Measurements from ENCODE around the gene TBCD. TPM values are rescaled to one million over a fixed set of nuclear protein-coding genes. Genes with fewer than 3 reads are reported as not detected.
A peak's percentile ranks its signal among the peaks of the same experiment; 100 is the strongest.

TBCD gene
- total RNA-seq, 2 donors from 2014 or later: 64.0 to 123 TPM

DNA sequence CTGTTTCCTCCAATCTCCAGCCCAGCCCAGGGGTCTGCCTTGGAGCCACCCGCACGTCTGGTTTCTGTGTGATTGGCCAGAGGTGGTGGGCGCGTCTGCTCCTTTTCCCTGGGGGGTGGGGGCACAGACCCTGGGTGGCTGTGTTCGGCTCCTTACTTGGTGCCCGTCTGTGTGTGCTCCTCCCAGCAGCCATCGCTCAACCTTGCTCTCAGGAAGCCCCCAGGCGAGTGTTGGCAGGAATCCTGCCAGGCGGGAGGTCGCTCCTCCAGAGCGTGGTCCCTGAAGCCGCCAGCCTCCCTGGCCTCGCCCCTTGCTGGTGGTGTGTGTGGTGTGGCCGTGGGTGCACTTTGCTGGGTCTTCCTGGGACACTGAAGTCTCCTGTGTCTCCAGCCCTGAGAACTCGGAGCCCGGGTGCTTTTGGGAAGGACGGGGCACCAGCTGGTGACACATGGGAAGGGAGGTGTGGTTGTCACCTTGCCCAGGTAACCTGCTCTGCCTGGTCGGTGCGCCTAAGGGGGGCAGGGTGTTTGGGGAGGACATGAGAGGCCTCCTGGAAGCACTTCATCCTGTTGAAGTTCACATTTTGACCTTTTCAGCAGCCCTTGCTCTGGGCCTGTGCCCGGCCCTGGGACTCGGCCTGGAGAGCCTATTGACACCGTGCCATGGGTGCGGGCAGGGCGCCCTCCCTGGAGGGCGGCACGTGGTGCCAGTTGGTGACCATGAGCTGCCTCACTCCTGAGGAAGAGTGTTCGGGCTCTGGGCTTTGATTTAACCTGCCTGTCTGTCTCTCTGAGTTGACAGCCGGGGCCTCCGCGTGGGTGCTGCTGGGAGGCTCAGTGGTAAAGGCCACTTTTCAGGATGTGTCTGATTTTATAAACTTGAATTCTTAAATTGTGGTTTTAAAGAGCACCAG is 137.0 kb downstream of the TBCD start:
- TF ChIP-seq POLR2AphosphoS5 (IDR thresholded peaks at IDR 0.05) (peak; percentile 58), POLR2A (IDR thresholded peaks at IDR 0.05) (no peak)
- H3K4me3 ChIP-seq: no peak overlapping the region
- WGBS: 47% methylated on average over 29 of the region's 30 CpGs
- intact Hi-C loops (cut with DNase I): no loop called here
- peak overlapping the region; percentile 90 for H3K27ac ChIP-seq
- no peaks in the 10 kb centered on the region for H3K27me3 ChIP-seq (replicated peaks; ENCODE audit: insufficient read depth)
- no peaks in the 10 kb centered on the region for H3K9me3 ChIP-seq
- H3K4me1 ChIP-seq (replicated peaks): peaks cover 27% of the 10 kb centered on the region
- no peaks in the 10 kb centered on the region for H3K36me3 ChIP-seq
- peak; percentile 80 for DNase-seq (ENCODE audit: low spot score)

DNA sequence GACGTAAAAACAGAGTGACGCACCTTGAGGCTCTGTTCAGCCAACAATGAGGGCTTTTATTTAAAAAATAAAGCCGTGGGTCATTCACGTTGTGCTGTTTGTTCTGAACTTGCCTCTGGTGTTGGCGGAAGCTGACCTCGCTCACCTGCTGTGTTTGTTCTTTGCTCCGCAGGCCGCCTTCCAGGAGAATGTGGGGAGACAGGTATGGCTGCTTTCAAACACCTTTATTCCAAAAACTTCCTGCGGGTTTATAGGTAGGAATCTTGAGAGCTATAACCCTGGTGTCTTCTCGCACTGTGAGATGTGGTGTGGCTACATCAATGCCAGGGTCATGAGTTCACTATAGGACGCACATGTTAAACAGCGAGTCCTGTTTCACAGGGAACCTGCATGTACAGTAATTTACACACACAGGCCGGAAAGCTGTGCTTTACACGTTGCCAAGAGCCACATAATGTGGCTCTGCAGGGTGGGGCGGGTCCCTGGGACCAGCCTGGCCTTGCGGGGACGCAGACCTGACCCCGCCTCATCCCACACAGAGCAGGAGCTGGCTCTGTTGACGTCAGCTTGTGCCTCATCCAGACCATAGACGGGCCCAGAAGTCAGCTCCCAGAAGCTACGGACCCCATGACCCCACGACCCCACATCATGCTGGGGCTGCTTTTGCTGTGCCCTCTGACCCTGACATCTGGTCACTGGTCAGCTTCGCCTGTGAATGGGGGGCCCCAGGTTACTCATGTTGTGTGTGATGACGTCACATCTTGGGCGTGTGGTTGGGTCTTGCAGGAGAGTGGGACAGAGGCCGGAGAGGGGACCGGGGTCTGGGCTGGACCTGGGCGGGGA is 137.9 kb downstream of the TBCD start:
- Histone ChIP-seq H3K4me3 (no peak overlapping the region), H3K9me3 (no peaks in the 10 kb centered on the region), H3K4me1 (replicated peaks) (peaks cover 27% of the 10 kb centered on the region), H3K27me3 (replicated peaks; ENCODE audit: insufficient read depth) (no peaks in the 10 kb centered on the region), H3K36me3 (no peaks in the 10 kb centered on the region), H3K27ac (peak overlapping the region; percentile 90)
- DNase-seq (ENCODE audit: low spot score): peak; percentile 93
- 62% methylated on average over 28 of the region's 28 CpGs for WGBS
- intact Hi-C loops (cut with DNase I): no loop called here
- peak; percentile 90 for TF ChIP-seq POLR2AphosphoS5 (IDR thresholded peaks at IDR 0.05)
- TF ChIP-seq POLR2A (IDR thresholded peaks at IDR 0.05): no peak

DNA sequence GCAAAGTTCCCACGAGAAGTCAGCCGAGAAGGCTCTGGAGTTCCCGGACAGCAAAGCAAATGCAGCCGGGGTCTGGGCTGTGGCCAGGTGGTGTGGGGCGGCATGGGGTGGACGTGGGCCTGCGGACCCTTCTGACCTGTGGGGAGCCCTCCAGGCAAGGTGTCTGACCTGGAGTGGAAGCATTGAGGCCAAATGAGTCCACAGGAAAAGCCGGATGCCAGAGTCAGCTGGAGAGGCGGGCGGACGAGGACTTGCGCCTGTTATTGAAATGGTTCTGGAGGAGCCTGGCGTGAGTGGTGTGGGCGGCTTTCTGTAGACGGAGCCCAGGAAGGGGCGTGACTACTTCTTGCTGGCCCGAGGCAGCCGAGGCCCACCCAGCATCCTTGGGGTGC is 138.5 kb downstream of the TBCD start:
- intact Hi-C loops (cut with DNase I): no loop called here
- no peak overlapping the region for H3K4me3 ChIP-seq
- WGBS: 82% methylated on average over 18 of the region's 18 CpGs
- no peaks in the 10 kb centered on the region for H3K36me3 ChIP-seq
- H3K4me1 ChIP-seq (replicated peaks): peaks cover 27% of the 10 kb centered on the region
- peak overlapping the region; percentile 90 for H3K27ac ChIP-seq
- TF ChIP-seq POLR2A (IDR thresholded peaks at IDR 0.05) (no peak), POLR2AphosphoS5 (IDR thresholded peaks at IDR 0.05) (no peak)
- TF ChIP-seq, protein P1, sequence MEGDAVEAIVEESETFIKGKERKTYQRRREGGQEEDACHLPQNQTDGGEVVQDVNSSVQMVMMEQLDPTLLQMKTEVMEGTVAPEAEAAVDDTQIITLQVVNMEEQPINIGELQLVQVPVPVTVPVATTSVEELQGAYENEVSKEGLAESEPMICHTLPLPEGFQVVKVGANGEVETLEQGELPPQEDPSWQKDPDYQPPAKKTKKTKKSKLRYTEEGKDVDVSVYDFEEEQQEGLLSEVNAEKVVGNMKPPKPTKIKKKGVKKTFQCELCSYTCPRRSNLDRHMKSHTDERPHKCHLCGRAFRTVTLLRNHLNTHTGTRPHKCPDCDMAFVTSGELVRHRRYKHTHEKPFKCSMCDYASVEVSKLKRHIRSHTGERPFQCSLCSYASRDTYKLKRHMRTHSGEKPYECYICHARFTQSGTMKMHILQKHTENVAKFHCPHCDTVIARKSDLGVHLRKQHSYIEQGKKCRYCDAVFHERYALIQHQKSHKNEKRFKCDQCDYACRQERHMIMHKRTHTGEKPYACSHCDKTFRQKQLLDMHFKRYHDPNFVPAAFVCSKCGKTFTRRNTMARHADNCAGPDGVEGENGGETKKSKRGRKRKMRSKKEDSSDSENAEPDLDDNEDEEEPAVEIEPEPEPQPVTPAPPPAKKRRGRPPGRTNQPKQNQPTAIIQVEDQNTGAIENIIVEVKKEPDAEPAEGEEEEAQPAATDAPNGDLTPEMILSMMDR (IDR thresholded peaks at IDR 0.05): no peak
- DNase-seq (ENCODE audit: low spot score): no peak
- H3K9me3 ChIP-seq: no peaks in the 10 kb centered on the region
- H3K27me3 ChIP-seq (replicated peaks; ENCODE audit: insufficient read depth): no peaks in the 10 kb centered on the region

DNA sequence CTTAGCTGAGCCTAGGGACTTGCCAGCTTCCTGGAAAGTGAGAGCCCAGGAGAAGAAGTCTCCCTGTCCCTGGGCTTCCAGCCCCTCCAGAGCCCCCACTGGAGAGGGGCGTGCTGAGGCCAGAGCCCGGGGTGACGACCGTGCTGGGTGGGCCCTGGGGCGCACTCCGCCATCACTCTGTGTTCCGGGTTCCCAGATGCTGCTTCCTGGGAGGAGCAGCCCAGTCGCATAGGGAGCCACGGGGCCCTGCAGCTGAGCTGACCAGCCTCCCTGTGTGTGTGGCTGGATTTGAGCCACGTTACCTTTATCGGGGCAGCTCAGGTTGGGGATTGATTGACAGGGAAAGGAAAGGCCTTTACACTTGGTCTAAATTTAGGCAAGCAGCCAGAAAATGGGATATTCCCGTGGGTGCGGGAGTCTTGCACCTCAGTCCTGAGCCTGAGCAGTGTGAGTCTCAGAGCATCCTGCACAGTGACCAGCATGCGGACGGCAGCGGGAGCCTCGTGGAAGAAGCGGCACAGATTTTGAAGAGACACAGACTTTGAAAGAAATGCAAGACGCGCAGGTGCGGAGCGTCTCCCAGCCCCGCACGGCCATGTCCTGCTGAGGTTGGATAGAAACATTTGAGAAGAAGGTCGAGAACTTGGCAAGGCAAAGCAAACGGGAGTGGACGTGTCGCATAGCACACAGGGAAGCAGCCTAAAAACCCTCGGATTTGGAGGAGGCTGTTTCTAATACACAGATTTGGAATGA is 139.2 kb downstream of the TBCD start:
- 85% methylated on average over 29 of the region's 29 CpGs for WGBS
- no peak for DNase-seq (ENCODE audit: low spot score)
- Histone ChIP-seq H3K27me3 (replicated peaks; ENCODE audit: insufficient read depth) (no peaks in the 10 kb centered on the region), H3K36me3 (no peaks in the 10 kb centered on the region), H3K4me3 (no peak overlapping the region), H3K9me3 (no peaks in the 10 kb centered on the region), H3K27ac (peak overlapping the region; percentile 90), H3K4me1 (replicated peaks) (peaks cover 27% of the 10 kb centered on the region)
- TF ChIP-seq POLR2A (IDR thresholded peaks at IDR 0.05) (no peak), POLR2AphosphoS5 (IDR thresholded peaks at IDR 0.05) (no peak)
- TF ChIP-seq, protein P1 (IDR thresholded peaks at IDR 0.05): no peak
- intact Hi-C loops (cut with DNase I): no loop called here

DNA sequence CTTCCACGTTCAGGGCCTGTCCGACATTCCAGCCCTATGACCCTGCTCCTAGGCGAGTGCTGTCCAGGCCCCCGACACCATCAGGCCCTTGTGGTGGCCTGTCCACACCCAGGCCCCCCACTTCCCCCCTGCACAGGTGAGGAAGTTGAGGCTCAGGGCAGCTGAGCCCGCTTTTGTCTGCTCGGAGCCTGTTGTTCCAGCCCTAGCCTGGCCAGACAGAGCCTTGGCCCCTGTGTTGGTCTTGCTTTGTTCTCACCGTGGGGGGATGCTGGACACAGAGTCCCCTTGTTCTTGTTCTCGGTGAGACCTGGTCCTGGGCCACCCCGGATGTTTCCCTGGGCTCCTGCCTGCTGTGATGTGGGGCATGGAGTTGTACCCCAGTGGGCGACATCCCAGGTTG is 140.0 kb downstream of the TBCD start:
- H3K9me3 ChIP-seq: no peaks in the 10 kb centered on the region
- intact Hi-C loops (cut with DNase I): no loop called here
- H3K36me3 ChIP-seq: no peaks in the 10 kb centered on the region
- H3K27ac ChIP-seq: peak overlapping the region in 1 of 2 donors; percentile 36
- 89% methylated on average over 10 of the region's 10 CpGs for WGBS
- no peaks in the 10 kb centered on the region for H3K27me3 ChIP-seq (replicated peaks; ENCODE audit: insufficient read depth)
- H3K4me1 ChIP-seq (replicated peaks): peaks cover 27% of the 10 kb centered on the region
- H3K4me3 ChIP-seq: no peak overlapping the region
- no peak for TF ChIP-seq POLR2A (IDR thresholded peaks at IDR 0.05)
- no peak for TF ChIP-seq POLR2AphosphoS5 (IDR thresholded peaks at IDR 0.05)
- TF ChIP-seq, protein P1 (IDR thresholded peaks at IDR 0.05): no peak
- no peak for DNase-seq (ENCODE audit: low spot score)
